ENCODE data around the gene PGAM2.

Gene PGAM2

GRCh38 chr7:44082541-44083207 is 17.3 kb upstream of the PGAM2 start:
- peak; percentile 97 for DNase-seq

GRCh38 chr7:44081266-44081748 is 15.9 kb upstream of the PGAM2 start:
- DNase-seq: no peak

- DNase-seq: no peak
Observed at GRCh38 chr7:44080686-44081265, 15.4 kb upstream of the PGAM2 start.

- no peak for DNase-seq
Observed at GRCh38 chr7:44080118-44080517, 14.8 kb upstream of the PGAM2 start.

- DNase-seq: no peak
Observed at GRCh38 chr7:44079331-44080021, 14.1 kb upstream of the PGAM2 start.

DNA sequence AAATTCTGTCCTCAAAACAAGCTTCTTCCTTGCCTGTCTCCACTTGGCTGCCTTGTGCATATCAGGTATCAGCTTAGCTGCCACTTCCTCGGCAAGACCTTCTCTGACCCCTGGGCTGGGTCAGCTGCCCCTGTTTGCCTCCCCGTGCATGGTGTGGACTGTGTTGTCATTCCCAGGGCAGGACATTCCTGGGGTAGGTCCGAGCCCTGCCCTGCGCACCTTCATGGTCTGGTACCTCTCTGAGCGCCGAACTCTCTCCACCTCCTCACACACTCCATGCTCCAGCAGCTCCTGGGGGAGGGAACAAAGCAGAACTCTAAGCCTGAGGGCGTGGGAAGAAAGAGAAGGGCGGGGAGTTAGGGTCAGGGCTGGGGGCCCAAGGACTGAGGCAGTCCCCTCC is 13.2 kb upstream of the PGAM2 start:
- DNase-seq: no peak

DNA sequence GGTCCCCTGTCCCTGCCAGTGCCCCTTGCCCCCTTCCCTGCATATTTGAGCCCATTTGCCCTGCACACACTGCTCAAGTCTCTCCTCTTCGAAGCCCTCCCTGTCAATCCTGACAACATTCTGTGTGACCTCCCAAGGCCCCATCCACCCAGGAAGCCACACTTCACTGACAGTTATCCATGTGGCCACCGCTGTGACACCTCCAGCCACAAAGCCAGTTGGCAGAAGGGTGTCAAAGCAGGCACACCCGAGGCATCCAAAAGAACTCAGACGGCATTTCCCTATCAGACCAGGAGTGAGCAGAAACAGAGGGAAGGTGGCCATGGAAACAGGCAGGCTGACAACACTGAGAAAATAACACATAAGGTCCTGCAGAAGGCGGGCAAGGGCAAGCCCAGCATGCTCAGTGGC is 12.3 kb upstream of the PGAM2 start:
- no peak for DNase-seq

- DNase-seq: no peak
Observed at GRCh38 chr7:44077061-44077460, 11.7 kb upstream of the PGAM2 start.

GRCh38 chr7:44076101-44076895 is 10.9 kb upstream of the PGAM2 start:
- no peak for DNase-seq

DNA sequence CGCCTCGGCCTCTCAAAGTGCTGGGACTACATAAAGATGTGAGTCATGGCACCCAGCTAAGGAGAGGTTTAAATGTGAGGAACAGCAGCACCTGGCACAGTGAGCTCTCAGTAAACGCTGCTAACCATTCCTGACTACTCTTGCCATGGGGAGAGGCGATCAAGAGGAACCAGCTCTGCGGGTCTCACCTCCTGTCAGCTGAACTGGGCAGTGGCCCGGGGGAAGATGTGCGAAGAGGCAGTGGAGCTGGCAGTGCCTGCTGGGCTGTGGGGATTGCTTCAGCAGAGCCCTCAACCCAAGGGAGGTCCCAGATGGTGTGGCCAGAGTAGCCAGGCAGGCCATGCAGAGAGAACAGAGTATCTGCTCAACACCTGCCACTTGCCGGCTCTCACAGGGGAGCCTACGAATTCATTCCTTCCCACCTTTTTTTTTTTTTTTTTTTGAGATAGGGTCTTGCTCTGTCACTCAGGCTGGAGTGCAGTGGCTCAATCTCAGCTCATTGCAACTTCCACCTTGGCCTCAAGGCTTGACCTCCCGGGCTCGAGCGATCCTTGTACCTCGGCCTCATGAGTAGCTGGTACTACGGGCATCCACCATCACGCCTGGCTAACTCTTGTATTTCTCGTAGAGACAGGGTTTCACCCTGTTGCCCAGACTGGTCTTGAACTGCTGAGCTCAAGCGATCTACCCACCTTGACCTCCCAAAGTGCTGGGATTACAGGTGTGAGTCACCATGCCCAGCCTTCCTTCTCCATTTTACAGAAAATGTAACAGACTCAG is 10.1 kb upstream of the PGAM2 start:
- no peak for DNase-seq

DNA sequence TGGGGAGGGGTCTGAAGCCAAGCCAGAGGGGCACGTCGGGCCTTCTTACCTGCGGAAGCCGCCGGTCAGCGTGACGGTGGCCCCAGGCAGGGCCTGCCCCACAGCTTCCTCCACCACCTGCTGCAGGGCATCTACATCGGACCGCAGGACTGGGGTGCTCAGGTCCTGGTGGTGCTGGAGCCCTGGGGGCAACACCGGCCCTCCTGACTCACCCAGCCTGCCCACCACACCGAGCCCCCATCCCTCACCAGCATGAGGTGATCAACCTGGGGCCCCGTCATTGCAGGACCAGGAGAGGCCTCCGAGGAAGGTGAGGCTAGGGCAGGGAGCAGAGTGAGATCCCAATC is 9.0 kb upstream of the PGAM2 start:
- no peak for DNase-seq

- no peak for DNase-seq
Observed at GRCh38 chr7:44073664-44074348, 8.4 kb upstream of the PGAM2 start.

GRCh38 chr7:44072364-44073231 is 7.2 kb upstream of the PGAM2 start:
- peak; percentile 8 for DNase-seq

- no peak for DNase-seq
Observed at GRCh38 chr7:44071726-44072363, 6.5 kb upstream of the PGAM2 start.

DNA sequence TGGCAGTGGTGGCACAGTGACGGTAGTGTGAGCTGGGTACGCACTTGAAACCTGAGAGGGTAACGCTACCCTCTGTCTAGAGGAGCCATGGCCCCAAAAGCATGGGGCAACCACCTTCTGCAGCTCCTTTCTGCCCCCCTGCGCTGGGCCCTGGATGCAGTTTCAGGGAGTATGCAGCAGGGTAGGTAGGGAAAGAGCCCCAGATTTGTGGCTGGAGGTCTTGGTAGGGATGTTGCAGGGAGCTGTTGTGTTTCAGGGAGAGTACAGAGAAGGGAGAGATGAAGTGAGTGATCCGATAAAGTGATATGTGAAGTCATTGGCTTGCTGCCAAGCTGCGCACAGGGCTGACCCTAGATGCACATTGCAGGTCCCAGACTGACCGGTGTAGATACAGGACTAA is 2.7 kb upstream of the PGAM2 start:
- no peak for DNase-seq

DNA sequence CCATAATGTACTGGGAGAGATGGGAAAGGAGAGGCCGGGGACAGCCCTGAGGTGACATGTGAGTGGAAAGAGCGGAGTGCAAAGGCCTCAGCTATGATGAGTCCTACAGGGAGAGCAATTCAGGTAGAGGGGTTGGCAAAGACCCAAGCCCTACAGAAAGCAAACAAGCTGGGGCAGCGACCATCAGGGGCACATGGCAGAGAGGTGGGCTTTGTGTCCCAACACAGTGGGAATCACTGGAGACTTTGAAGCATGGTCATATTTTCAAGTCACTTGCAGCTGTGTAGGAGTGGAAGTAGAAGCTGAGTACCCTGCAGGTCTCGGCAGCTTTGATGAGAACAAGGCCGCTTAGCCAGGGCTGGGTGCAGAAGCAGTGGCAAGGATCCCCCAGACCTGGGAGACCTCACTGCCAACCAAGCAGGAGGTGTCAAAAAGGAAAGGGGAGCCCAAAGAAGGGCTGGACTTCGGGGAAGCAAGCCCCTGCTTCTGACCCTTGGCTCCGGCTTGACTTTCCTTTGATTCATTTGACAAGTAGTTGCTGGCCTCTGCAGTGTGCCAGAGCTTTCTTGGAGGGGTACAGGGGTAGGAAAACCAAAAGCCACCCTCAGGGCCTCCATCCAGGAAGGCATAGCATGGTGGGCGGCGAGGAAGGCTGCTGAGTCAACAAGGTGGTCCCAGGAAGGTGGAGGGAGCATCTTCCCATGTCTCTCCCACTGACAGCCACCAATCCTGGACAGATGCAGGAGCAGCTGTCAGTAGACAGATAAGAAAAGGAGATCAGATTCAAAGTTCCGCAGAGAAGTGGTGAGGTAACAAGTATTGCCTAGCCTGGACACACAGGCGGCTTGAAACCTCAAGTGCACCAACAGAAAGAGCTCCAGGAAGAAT is 1.9 kb upstream of the PGAM2 start:
- DNase-seq: no peak

DNA sequence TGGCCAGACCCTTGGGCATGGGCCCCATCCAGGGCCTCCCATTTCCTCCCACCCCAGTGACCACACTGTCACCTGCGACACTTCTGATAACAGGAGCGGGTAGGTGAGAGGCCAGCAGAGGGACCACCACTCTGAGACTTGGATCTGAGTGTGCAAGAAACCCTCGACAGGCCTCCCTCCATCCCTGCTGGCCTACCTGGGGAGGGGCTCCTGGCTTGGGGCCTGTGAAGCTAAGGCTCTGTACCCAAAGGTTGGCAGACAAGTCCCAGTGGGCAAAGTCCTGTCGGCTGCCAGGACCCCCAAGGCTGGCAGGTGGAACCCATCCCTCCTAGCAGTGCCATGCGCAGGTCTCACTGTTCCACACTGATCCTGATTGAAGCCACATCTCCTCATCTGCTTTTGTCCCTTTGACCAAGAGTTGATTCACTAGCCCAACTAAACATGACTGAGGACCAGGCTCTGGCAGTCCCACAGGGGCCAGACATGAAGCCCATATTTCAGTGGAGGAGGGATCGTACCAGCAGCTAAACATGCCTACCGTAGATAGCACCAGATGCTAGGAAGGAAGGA is 1.2 kb upstream of the PGAM2 start:
- no peak for DNase-seq

DNA sequence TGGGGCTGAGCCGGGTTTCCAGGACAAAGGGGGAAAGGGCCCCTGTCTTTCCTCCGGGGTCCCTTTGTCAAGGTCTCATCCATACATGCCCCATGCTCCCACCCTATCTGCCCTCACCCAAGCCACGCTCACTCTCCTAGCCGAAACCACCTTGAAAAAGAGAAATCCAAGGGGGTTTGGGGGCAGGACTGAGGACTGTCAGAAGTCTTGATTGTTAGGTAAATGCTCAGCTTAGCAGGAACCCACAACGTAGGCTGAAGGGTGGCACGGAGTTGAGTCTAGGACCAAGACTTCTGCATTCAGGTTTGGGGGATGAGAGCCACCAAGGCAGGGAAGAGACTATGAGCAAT is 719 bp upstream of the PGAM2 start:
- DNase-seq: no peak

DNA sequence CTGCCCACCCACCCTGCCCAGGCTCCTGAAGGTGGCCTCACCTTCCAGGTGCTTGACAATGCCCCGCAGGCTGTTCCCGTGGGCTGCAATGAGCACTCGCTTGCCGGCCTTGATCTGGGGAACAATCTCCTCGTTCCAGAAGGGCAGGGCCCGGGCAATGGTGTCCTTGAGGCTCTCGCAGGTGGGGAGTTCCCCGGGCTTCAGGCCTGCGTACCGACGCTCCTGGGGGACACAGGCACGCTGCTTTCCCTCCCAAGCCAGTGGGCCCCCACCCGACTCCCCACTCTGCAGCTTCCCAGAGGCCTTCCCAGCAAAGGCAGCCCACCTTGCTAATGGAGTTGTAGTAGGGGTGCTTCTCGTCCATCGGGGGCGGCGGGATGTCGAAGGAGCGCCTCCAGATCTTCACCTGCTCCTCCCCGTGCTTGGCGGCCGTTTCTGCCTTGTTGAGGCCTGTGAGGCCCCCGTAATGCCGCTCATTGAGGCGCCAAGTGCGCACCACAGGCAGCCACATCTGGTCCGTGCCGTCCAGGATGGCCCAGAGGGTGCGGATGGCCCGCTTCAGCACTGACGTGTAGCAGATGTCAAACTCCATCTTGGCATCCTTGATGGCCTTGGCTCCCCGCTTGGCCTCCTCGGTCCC is 456 bp downstream of the PGAM2 start:
- DNase-seq: no peak
